Omental fat pad (tissue), 4 donors: Measurements from ENCODE around the gene KRTAP6-2. TPM values are rescaled to one million over a fixed set of nuclear protein-coding genes. Genes with fewer than 3 reads are reported as not detected.

Experiments
- ATAC-seq: fragments of 150-250 bp; one replicate; pipeline ENCODE4 v1.9.1; 2016; ENCODE audit warnings: mild to moderate bottlenecking, moderate library complexity; ENCODE audit not compliant: low FRiP score
- DNase-seq: peaks from one replicate; pipeline ENCODE4 v3.0.0-alpha.2; 2019; ENCODE audit warnings: low spot score
- total RNA-seq, 4 donors: library from RNA; depleted of rRNA; stranded (reverse); fragments of >200 nt; gene quantifications; one replicate each; pipeline ENCODE4 v1.1.0, GENCODE V29; 2016
- TF ChIP-seq, protein P1 (sequence below), 3 donors: fragments of 450-650 bp; IDR thresholded peaks; one replicate each; pipeline ENCODE4 v1.5.1; 2016 to 2017; ENCODE audit warnings: antibody characterized with exemption in 3 of 3, mild to moderate bottlenecking in 3 of 3, moderate library complexity in 2 of 3

Gene KRTAP6-2, protein sequence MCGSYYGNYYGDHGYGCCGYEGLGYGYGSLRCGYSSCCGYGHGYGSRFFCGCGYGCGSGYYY
- not detected for total RNA-seq

DNA sequence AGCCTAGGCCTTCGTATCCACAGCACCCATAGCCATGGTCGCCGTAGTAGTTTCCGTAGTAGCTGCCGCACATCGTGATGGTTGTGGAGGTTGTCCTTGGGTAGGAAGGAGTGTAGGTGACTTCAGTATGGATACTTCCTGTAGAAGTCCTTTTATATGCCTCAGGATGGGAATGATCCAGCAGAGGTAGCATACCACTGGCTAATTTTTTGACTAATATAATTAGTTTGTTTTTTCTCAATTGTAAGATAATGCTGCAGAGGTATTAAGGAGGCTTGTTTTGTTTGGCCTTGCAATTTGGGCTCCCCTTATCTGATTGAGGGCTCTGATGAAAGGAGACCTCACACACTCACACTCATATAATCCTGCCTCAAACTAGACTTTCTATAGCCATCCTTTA, at the start of gene KRTAP6-2:
Gene KRTAP6-2, minus strand, starts transcription at position 101 of the 400 bp plus-strand sequence. Its CDS starts 28 bp downstream, at position 73.
- DNase-seq (no peak), ATAC-seq (no peak)
- TF ChIP-seq, protein P1, sequence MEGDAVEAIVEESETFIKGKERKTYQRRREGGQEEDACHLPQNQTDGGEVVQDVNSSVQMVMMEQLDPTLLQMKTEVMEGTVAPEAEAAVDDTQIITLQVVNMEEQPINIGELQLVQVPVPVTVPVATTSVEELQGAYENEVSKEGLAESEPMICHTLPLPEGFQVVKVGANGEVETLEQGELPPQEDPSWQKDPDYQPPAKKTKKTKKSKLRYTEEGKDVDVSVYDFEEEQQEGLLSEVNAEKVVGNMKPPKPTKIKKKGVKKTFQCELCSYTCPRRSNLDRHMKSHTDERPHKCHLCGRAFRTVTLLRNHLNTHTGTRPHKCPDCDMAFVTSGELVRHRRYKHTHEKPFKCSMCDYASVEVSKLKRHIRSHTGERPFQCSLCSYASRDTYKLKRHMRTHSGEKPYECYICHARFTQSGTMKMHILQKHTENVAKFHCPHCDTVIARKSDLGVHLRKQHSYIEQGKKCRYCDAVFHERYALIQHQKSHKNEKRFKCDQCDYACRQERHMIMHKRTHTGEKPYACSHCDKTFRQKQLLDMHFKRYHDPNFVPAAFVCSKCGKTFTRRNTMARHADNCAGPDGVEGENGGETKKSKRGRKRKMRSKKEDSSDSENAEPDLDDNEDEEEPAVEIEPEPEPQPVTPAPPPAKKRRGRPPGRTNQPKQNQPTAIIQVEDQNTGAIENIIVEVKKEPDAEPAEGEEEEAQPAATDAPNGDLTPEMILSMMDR (IDR thresholded peaks at IDR 0.05), result no peak

DNA sequence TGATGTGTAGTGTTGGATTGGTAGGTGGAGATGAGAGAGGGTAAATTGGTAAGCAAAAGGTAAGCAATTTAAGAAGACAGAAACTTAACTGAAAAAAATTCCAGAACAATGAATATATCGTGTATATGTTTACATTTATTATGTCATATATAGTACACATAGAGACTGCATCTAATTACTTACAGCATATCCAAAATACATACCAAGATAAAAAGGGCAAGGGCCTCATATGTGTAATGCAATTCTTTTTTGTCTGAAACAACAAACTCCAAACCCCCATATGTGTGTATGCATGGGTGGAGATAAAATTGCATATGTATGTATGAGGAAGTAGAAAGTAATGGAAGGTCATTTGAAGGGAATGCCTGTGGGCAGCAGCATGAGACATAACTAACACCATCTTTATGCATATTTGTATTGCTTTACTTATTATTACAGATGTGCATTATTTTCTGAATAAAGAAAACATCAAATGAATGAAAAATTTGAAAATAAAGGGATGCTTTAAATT, 48.3 kb upstream of the KRTAP6-2 start:
- TF ChIP-seq, protein P1 (IDR thresholded peaks at IDR 0.05), result no peak
- no peak for ATAC-seq
- no peak for DNase-seq

DNA sequence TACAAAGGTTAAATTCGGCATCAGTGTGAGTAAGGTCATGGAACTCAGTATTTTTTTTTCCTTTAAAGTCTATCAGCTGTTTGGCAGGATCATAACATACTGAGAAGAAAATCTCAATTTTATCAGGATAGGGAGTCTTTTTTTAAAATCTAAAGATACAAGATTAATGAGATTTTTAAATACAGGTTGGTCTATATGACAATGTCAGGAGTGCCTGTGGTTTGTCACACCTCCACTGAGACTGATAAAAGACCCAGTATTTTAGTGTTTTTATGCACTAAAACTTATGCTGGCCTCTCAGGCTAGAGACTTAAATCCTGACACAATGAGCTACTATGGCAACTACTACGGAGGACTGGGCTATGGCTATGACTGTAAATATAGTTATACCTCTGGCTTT, 43.9 kb upstream of the KRTAP6-2 start, which contains the start of gene KRTAP20-3:
Gene KRTAP20-3, plus strand, starts transcription at position 301 of the 400 bp plus-strand sequence.
- ATAC-seq (no peak), DNase-seq (no peak)
- TF ChIP-seq, protein P1 (IDR thresholded peaks at IDR 0.05), result no peak

DNA sequence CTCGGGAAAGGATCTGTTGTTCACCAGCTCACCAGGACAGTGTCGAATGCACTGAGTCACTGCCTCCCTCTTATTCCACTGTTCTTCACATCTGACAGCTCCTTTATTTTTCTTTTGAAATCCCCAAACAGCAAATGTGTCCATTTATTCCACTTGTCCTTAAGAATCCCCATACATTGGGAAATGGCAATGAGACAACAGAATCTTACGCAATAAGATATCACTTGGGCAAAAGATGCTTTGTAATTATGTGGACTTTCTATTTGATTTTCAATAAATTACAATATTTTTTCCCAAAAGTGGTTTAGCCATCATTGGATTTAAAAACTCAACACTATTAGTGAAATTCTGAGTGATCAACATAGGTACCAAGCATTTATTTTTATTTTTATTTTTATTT, 40.0 kb upstream of the KRTAP6-2 start:
- TF ChIP-seq, protein P1 (IDR thresholded peaks at IDR 0.05), result no peak
- no peak for DNase-seq
- no peak for ATAC-seq

DNA sequence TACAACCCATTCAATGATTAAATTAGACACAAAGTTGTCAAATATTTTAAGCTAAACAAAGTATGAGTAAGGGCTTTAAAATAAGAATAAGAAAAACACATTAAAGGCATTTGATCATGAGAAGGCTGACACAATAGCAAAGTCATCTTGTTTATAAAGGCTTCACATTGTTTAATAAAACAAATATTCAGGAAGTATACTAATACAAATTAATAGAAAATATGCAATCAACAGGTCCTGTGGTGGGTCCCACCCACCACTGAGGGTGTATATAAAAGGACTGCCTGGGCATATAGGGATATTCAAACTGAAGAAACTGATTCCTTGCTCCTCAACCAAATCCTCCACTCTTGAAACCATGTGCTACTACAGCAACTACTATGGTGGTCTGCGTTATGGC, 36.2 kb upstream of the KRTAP6-2 start, which contains the start of gene KRTAP20-2:
Gene KRTAP20-2, plus strand, starts transcription at position 301 of the 400 bp plus-strand sequence. Its CDS starts 58 bp downstream, at position 359.
- DNase-seq (no peak), ATAC-seq (no peak)
- TF ChIP-seq, protein P1 (IDR thresholded peaks at IDR 0.05), result no peak

DNA sequence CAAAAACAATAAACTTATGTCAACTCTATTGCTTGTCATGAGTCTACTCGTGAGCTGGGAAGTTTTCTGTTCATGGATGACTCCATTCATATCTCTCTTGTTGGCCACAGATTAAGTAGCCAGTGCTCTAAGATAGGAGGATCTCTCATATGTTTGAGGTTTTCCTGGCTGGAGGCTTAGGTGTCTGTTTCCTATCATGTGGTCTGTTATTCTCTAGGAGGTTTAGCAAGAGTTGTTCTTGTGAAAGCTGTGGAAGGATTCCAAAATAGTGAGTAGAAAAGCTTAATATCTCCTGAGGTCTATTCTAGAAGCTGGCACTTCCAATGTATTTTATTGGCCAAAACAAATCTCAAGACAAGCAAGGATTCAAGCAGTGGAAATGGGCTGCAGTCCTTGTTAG, 30.5 kb upstream of the KRTAP6-2 start:
- ATAC-seq, result peak; percentile 86
- TF ChIP-seq, protein P1 (IDR thresholded peaks at IDR 0.05), result no peak
- no peak for DNase-seq

DNA sequence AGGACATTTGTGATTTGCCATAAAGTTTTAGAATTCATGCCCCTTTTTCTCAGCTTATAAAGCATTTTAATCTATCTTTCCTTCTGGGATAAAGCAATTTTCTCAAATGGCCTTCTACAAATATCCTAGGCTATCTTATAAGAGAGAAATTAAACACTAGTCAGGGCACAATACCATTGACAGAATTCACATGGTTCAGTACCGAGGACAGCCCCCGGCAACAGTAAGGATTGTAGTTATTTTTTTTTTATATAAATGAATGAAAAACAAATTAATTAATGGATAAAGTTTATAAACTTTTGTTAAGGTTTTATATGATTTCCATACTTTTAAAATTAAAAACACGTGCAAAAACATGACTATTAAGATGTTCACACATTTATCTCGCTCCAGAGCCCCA, 29.4 kb upstream of the KRTAP6-2 start:
- no peak for ATAC-seq
- TF ChIP-seq, protein P1 (IDR thresholded peaks at IDR 0.05), result no peak
- DNase-seq, result no peak
